GM12878 (cell line): Measurements from ENCODE around the gene ATG10. TPM values are rescaled to one million over a fixed set of nuclear protein-coding genes. Genes with fewer than 3 reads are reported as not detected.

Source experiments
- ATAC-seq: fragments of 200-7000 bp; cut with Tn5 transposase; 3 replicates; pipeline ENCODE4 v1.9.1; 2020; ENCODE audit warnings: mild to moderate bottlenecking, moderate library complexity
- BruUV-seq: library from RNA; stranded (reverse); fragments of 400-500 nt; replicated peaks from 2 replicates; lab custom pipeline; 2021; lab: Mats Ljungman, UMichigan
- CTCF ChIA-PET: fragments of 300-600 bp; sonication (Branson Sonifier 250); formaldehyde crosslinking; extraction: SDS; loops from one replicate; lab custom pipeline; 2021; ENCODE audit warnings: inconsistent platforms; lab: Yijun Ruan, JAX
- POLR2A ChIA-PET: fragments of 350-600 bp; formaldehyde crosslinking; extraction: SDS; loops from one replicate; lab custom pipeline; 2021; ENCODE audit warnings: inconsistent platforms; lab: Charles Lee
- RAD21 ChIA-PET: fragments of 300-600 bp; sonication (Branson Sonifier 250); formaldehyde crosslinking; loops from one replicate; lab custom pipeline; 2023; ENCODE audit warnings: antibody characterized with exemption; ENCODE audit not compliant: unreplicated experiment; lab: Charles Lee
- SMC1A ChIA-PET: fragments of 300-600 bp; sonication (Branson Sonifier 250); formaldehyde crosslinking; loops from one replicate; lab custom pipeline; 2023; ENCODE audit not compliant: unreplicated experiment, uncharacterized antibody; lab: Charles Lee
- DNase-seq: peaks from one replicate; pipeline ENCODE4 v3.0.0-alpha.2; 2011; ENCODE audit warnings: low read depth, low spot score
- FAIRE-seq: peaks from 3 replicates; lab custom pipeline; 2011; peaks lifted over from hg19 to GRCh38; lab: Jason Lieb, UNC
- H2AFZ ChIP-seq: 2 replicates; pipeline ENCODE4 v1.6.0; 2011; ENCODE audit warnings: low read depth, low read length, control low read depth; ENCODE audit not compliant: control insufficient read depth
- H3K27ac ChIP-seq: 2 replicates; pipeline ENCODE4 v1.5.1; 2011; ENCODE audit warnings: control low read depth; ENCODE audit not compliant: control insufficient read depth, insufficient read depth
- H3K27me3 ChIP-seq, 2 experiments: replicated peaks in 1 of 2; 2 replicates each; pipeline versions ENCODE4 v1.6.0 to v1.6.1; 2011; ENCODE audit warnings: low read length in 1 of 2; ENCODE audit not compliant: control insufficient read depth in 2 of 2, insufficient read depth in 2 of 2
- H3K36me3 ChIP-seq, 2 experiments: 2 replicates each; pipeline ENCODE4 v1.5.1; 2011; ENCODE audit warnings: low read length in 1 of 2; ENCODE audit not compliant: control insufficient read depth in 2 of 2, insufficient read depth in 2 of 2
- H3K4me1 ChIP-seq: 2 replicates; pipeline ENCODE4 v1.6.1; 2011; ENCODE audit warnings: mild to moderate bottlenecking, low read length, moderate library complexity, mixed read lengths; ENCODE audit not compliant: control insufficient read depth, insufficient read depth
- H3K4me2 ChIP-seq: 2 replicates; pipeline ENCODE4 v1.6.0; 2011; ENCODE audit warnings: control low read depth; ENCODE audit not compliant: control insufficient read depth, insufficient read depth
- H3K4me3 ChIP-seq: fragments of 200-600 bp; sonication (generic); 2 replicates; pipeline ENCODE4 v1.5.1; 2016
- H3K79me2 ChIP-seq: 2 replicates; pipeline ENCODE4 v1.6.0; 2011; ENCODE audit warnings: low read length; ENCODE audit not compliant: control insufficient read depth, insufficient read depth
- H3K9ac ChIP-seq: 2 replicates; pipeline ENCODE4 v1.8.0; 2011; ENCODE audit warnings: low read length, control low read depth, mixed read lengths; ENCODE audit not compliant: control insufficient read depth, insufficient read depth
- H3K9me3 ChIP-seq: replicated peaks from 3 replicates; pipeline ENCODE4 v1.5.1; 2011; ENCODE audit warnings: mild to moderate bottlenecking, low read length; ENCODE audit not compliant: control insufficient read depth, insufficient read depth
- H4K20me1 ChIP-seq: 2 replicates; pipeline ENCODE4 v1.6.0; 2011; ENCODE audit not compliant: control insufficient read depth, insufficient read depth
- CBX5 ChIP-seq: sonication (generic); IDR thresholded peaks from 2 replicates; pipeline ENCODE4 v1.6.1; 2016; ENCODE audit warnings: low read depth, moderate library complexity, mild to moderate bottlenecking, inconsistent platforms
- ETV6 ChIP-seq, 2 experiments: fragments of 450-650 bp in 1 of 2; IDR thresholded peaks in 1 of 2; conservative IDR thresholded peaks in 1 of 2; 2 replicates each; pipeline ENCODE4 v1.6.1; 2014; ENCODE audit warnings: antibody characterized with exemption in 1 of 2, borderline replicate concordance in 1 of 2, low read depth in 1 of 2, mild to moderate bottlenecking in 1 of 2, moderate library complexity in 1 of 2
- HDGF ChIP-seq: fragments of 450-650 bp; IDR thresholded peaks from 2 replicates; pipeline ENCODE4 v1.6.1; 2016; ENCODE audit warnings: antibody characterized with exemption
- IKZF1 ChIP-seq: fragments of 450-650 bp; conservative IDR thresholded peaks from 2 replicates; pipeline ENCODE4 v1.6.1; 2017; ENCODE audit warnings: antibody characterized with exemption, mild to moderate bottlenecking
- PAX5 ChIP-seq: IDR thresholded peaks from 2 replicates; pipeline ENCODE4 v1.6.1; 2011; ENCODE audit warnings: low read depth, low read length, borderline replicate concordance
- SMAD5 ChIP-seq: IDR thresholded peaks from 2 replicates; pipeline ENCODE4 v1.6.1; 2016; ENCODE audit warnings: antibody characterized with exemption, low read depth
- ZNF384 ChIP-seq: IDR thresholded peaks from 2 replicates; pipeline ENCODE4 v1.6.1; 2012; ENCODE audit warnings: low read depth, mild to moderate bottlenecking, low read length, improper control_type of control experiment, borderline replicate concordance
- ZNF622 ChIP-seq: fragments of 450-650 bp; IDR thresholded peaks from 2 replicates; pipeline ENCODE4 v1.6.1; 2017; ENCODE audit warnings: mild to moderate bottlenecking, inconsistent platforms
- ZSCAN29 ChIP-seq: fragments of 450-650 bp; IDR thresholded peaks from 2 replicates; pipeline ENCODE4 v1.6.1; 2017; ENCODE audit warnings: mild to moderate bottlenecking, moderate library complexity
- in situ Hi-C: fragments of 300-500 bp; cut with MboI; formaldehyde crosslinking; loops from 9 replicates; pipeline ENCODE4 v1.14.3; 2018; ENCODE audit warnings: mixed read lengths
- intact Hi-C: fragments of 100-400 bp; cut with micrococcal nuclease; formaldehyde crosslinking; loops from one replicate; pipeline ENCODE4 v1.14.2; 2022; ENCODE audit not compliant: unreplicated experiment
- polyA plus RNA-seq, 11 experiments: library from polyadenylated mRNA; depleted of rRNA in 4 of 11; unstranded in 6 of 11; stranded (reverse) in 5 of 11; fragments of >200 nt; fragmentation: Nextera tagmentation in 4 of 11; fragmentation: Illumina TruSeq in 1 of 11; extraction: Ambion mirVana in 4 of 11; extraction: Trizol in 1 of 11; gene quantifications; 1 replicate in 1 of 11; 2 replicates in 10 of 11; pipeline versions ENCODE4 v1.2.1 to v1.2.3, GENCODE V29; 2011 to 2016; ENCODE audit warnings: inconsistent platforms in 2 of 11, missing spikeins in 2 of 11, low read depth in 1 of 11
- total RNA-seq, 4 experiments: library from RNA; depleted of rRNA in 3 of 4; stranded (reverse); fragments of >200 nt in 3 of 4; fragmentation: Illumina TruSeq in 1 of 4; extraction: Trizol in 1 of 4; gene quantifications; 2 replicates each; pipeline versions ENCODE4 v1.2.1 to v1.2.3, GENCODE V29; 2013 to 2021
- TF ChIP-seq, protein P1 (sequence below): IDR thresholded peaks from 2 replicates; pipeline ENCODE4 v1.6.1; 2012; ENCODE audit warnings: mild to moderate bottlenecking, low read depth, low read length
- TF ChIP-seq, protein P2 (sequence below): IDR thresholded peaks from 2 replicates; pipeline ENCODE4 v1.6.1; 2012; ENCODE audit warnings: low read length, inconsistent platforms
- TF ChIP-seq, protein P3 (sequence below): fragments of 450-650 bp; IDR thresholded peaks from 2 replicates; pipeline ENCODE4 v1.6.1; 2017; ENCODE audit warnings: mild to moderate bottlenecking

Gene ATG10
- total and polyA plus RNA-seq, 10 of the 15 experiments (the other 5 are each of a cell fraction or from before 2014, with no cell fraction given) = 3.8 to 14.4 (median 6.5) TPM

DNA sequence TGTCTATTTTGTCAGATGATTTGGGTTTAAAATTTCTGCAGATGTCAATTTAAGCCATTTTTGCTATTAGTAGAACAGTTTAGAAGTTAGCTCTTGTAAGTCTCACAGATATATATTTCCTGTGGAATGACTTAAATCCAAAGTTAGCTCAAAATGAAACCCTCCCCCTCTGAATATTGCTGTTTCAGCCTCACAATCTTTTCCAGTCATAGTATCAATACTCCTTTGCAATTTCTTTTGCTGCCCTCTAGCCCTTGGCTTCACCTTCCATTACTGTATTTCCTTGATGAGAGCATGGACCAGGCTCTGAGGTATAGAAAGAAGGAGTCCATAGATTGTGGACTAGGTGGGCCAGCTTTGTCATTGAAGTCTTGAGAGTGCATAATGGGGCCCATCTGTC, 124.4 kb downstream of the ATG10 start:
- POLR2A ChIA-PET = no interaction called here
- H3K27me3 ChIP-seq = no peaks in the 10 kb centered on the region
- H3K9ac ChIP-seq = no peak overlapping the region
- H3K79me2 ChIP-seq = no peaks in the 10 kb centered on the region
- intact Hi-C loops = no loop called here
- FAIRE-seq (no peak), ATAC-seq (no peak), DNase-seq (no peak)
- H4K20me1 ChIP-seq = no peaks in the 10 kb centered on the region
- no peak overlapping the region for H3K4me2 ChIP-seq
- CTCF ChIA-PET = interaction anchor here (0.7 to 4.9 kb wide), 4 partner anchors 11 to 240 kb away, joined by 3 to 32 read pairs (median 4); no protein-coding TSS in a partner anchor
- no peaks in the 10 kb centered on the region for H3K36me3 ChIP-seq
- in situ Hi-C loops = no loop called here
- SMC1A ChIA-PET = interaction anchor here (0.6 to 3.7 kb wide), 8 partner anchors 10 to 163 kb away, joined by 3 to 19 read pairs (median 3); no protein-coding TSS in a partner anchor
- BruUV-seq = no TSS peak
- H3K9me3 ChIP-seq = peaks cover 4% of the 10 kb centered on the region; the same call in 2 of the 3 replicates
- RAD21 ChIA-PET = interaction anchor here (0.7 to 1.4 kb wide), 5 partner anchors 9 to 123 kb away, joined by 3 to 5 read pairs (median 3); no protein-coding TSS in a partner anchor
- H2AFZ ChIP-seq = no peak overlapping the region
- H3K4me3 ChIP-seq = no peak overlapping the region
- H3K27ac ChIP-seq = no peak overlapping the region
- peaks cover 9% of the 10 kb centered on the region; the same call in 1 of the 2 replicates for H3K4me1 ChIP-seq
- TF ChIP-seq SMAD5 (no peak), ZNF384 (no peak), IKZF1 (no peak), PAX5 (no peak), CBX5 (no peak), ETV6 (conservative IDR thresholded peaks at IDR 0.05 in 1 of 2, IDR thresholded peaks at IDR 0.05 in 1 of 2; ENCODE audit: borderline replicate concordance in 1 of 2, low read depth in 1 of 2) (no peak), ZNF622 (no peak), HDGF (no peak), ZSCAN29 (no peak)
- TF ChIP-seq, protein P1, sequence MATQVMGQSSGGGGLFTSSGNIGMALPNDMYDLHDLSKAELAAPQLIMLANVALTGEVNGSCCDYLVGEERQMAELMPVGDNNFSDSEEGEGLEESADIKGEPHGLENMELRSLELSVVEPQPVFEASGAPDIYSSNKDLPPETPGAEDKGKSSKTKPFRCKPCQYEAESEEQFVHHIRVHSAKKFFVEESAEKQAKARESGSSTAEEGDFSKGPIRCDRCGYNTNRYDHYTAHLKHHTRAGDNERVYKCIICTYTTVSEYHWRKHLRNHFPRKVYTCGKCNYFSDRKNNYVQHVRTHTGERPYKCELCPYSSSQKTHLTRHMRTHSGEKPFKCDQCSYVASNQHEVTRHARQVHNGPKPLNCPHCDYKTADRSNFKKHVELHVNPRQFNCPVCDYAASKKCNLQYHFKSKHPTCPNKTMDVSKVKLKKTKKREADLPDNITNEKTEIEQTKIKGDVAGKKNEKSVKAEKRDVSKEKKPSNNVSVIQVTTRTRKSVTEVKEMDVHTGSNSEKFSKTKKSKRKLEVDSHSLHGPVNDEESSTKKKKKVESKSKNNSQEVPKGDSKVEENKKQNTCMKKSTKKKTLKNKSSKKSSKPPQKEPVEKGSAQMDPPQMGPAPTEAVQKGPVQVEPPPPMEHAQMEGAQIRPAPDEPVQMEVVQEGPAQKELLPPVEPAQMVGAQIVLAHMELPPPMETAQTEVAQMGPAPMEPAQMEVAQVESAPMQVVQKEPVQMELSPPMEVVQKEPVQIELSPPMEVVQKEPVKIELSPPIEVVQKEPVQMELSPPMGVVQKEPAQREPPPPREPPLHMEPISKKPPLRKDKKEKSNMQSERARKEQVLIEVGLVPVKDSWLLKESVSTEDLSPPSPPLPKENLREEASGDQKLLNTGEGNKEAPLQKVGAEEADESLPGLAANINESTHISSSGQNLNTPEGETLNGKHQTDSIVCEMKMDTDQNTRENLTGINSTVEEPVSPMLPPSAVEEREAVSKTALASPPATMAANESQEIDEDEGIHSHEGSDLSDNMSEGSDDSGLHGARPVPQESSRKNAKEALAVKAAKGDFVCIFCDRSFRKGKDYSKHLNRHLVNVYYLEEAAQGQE = no peak
- TF ChIP-seq, protein P2, sequence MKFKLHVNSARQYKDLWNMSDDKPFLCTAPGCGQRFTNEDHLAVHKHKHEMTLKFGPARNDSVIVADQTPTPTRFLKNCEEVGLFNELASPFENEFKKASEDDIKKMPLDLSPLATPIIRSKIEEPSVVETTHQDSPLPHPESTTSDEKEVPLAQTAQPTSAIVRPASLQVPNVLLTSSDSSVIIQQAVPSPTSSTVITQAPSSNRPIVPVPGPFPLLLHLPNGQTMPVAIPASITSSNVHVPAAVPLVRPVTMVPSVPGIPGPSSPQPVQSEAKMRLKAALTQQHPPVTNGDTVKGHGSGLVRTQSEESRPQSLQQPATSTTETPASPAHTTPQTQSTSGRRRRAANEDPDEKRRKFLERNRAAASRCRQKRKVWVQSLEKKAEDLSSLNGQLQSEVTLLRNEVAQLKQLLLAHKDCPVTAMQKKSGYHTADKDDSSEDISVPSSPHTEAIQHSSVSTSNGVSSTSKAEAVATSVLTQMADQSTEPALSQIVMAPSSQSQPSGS = no peak
- TF ChIP-seq, protein P3, sequence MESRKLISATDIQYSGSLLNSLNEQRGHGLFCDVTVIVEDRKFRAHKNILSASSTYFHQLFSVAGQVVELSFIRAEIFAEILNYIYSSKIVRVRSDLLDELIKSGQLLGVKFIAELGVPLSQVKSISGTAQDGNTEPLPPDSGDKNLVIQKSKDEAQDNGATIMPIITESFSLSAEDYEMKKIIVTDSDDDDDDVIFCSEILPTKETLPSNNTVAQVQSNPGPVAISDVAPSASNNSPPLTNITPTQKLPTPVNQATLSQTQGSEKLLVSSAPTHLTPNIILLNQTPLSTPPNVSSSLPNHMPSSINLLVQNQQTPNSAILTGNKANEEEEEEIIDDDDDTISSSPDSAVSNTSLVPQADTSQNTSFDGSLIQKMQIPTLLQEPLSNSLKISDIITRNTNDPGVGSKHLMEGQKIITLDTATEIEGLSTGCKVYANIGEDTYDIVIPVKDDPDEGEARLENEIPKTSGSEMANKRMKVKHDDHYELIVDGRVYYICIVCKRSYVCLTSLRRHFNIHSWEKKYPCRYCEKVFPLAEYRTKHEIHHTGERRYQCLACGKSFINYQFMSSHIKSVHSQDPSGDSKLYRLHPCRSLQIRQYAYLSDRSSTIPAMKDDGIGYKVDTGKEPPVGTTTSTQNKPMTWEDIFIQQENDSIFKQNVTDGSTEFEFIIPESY = no peak
